ENCODE data around the gene SYNM. TPM values are rescaled to one million over a fixed set of nuclear protein-coding genes. Genes with fewer than 3 reads are reported as not detected.

Gene SYNM
- total RNA-seq, 1 experiment from 2014 or later = 3.3 TPM

DNA sequence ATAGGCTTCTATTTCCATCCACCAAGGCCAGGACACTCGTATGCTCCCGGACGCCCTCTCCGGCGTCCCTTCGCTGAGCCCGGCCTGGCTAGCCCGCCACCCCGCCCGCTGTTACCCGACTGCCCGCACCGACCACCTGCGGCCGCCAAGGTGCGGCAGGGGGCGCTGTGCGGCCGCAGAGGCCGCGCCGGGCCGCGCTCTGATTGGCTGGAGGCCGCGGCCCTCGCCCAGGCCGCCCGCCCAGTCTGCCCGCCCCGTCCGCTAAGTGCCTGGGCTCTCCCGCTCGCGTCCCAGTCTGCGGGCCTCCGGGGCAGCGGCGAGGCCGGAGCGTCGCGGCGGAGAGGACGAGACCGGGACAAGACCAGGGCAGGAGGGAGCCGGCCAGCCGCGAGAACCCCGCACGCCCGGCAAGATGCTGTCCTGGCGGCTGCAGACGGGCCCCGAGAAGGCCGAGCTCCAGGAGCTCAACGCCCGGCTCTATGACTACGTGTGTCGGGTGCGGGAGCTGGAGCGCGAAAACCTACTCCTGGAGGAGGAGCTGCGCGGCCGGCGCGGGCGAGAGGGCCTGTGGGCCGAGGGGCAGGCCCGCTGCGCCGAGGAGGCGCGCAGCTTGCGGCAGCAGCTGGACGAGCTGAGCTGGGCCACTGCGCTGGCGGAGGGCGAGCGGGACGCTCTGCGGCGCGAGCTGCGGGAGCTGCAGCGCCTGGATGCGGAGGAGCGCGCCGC is at the start of gene SYNM (continued):
- TF ChIP-seq ZBTB33 (IDR thresholded peaks at IDR 0.05; ENCODE audit: extremely low read depth, insufficient replicate concordance, low read length) (no peak), EGR1 (IDR thresholded peaks at IDR 0.05; ENCODE audit: low read depth) (no peak), SRF (IDR thresholded peaks at IDR 0.05; ENCODE audit: low read depth) (no peak), YY1 (IDR thresholded peaks at IDR 0.05; ENCODE audit: extremely low read depth, insufficient replicate concordance, low read depth, low read length) (peak; percentile 59)

DNA sequence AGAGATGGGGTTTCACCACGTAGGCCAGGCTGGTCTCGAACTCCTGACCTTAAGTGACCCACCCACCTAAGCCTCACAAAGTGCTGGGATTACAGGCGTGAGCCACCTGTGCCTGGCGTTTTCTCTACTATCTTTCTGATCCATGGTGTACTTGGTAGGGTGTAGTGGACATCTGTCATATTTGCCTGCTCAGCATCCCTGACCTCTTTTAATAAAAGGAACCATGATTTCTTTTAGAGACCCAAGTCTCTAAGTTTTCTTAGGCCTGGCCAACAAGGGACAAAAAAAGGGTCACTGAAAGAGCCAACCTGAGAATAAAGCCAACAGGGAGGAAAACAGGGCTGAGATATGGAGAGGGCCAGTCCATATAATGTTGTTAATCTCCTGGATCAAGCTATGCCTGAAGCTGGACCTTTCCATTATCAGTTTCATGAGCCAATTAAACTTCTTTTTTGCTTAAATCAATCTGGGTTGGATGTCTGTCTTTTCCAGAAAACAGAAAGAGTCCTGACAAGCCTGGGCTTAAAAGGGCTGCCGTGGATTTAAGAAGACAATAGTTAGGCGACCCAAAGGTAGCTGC is 49.2 kb upstream of the SYNM start:
- intact Hi-C loops (cut with micrococcal nuclease) = loop anchor here (5.0 to 10.0 kb wide), 2 partner anchors 151 to 538 kb away; no protein-coding TSS in a partner anchor
- ChIA-PET RAD21 (ENCODE audit: low non-redundant PET in 1 of 2, low total read pairs in 2 of 2, uncharacterized antibody in 2 of 2, unreplicated experiment in 2 of 2) (no interaction called here), POLR2A (no interaction called here), CTCF (no interaction called here)
- Histone ChIP-seq H3K4me3 (replicated peaks in 1 of 2; ENCODE audit: low read depth in 1 of 2, low read length in 2 of 2) (no peak overlapping the region), H3K4me2 (ENCODE audit: low read length) (no peak overlapping the region), H3K9ac (ENCODE audit: low read length) (no peak overlapping the region), H3K27ac (ENCODE audit: low read depth, low read length) (no peak overlapping the region), H3K79me2 (ENCODE audit: insufficient read depth, low read length) (no peaks in the 10 kb centered on the region), H2AFZ (ENCODE audit: low read depth, low read length, poor library complexity, severe bottlenecking) (no peak overlapping the region), H4K20me1 (ENCODE audit: insufficient read depth) (no peaks in the 10 kb centered on the region), H3K4me1 (ENCODE audit: control insufficient read depth in 1 of 2, insufficient read depth in 2 of 2, low read length in 2 of 2) (peaks cover 0 to 9% of the 10 kb centered on the region in 2 experiments; a peak in 1 of 4 replicates), H3K9me3 (ENCODE audit: control insufficient read depth in 1 of 2, insufficient read depth in 1 of 2, low read depth in 1 of 2, low read length in 2 of 2) (no peaks in the 10 kb centered on the region), H3K36me3 (ENCODE audit: control insufficient read depth in 1 of 2, insufficient read depth in 2 of 2, low read length in 2 of 2) (no peaks in the 10 kb centered on the region), H3K9me2 (ENCODE audit: insufficient read depth) (no peaks in the 10 kb centered on the region), H3K27me3 (ENCODE audit: insufficient read depth, low read length) (no peaks in the 10 kb centered on the region)
- no TSS peak for BruUV-seq (replicated peaks)
- ATAC-seq = no peak
- DNase-seq (ENCODE audit: low read depth, low spot score) = no peak
- TF ChIP-seq, protein P1, sequence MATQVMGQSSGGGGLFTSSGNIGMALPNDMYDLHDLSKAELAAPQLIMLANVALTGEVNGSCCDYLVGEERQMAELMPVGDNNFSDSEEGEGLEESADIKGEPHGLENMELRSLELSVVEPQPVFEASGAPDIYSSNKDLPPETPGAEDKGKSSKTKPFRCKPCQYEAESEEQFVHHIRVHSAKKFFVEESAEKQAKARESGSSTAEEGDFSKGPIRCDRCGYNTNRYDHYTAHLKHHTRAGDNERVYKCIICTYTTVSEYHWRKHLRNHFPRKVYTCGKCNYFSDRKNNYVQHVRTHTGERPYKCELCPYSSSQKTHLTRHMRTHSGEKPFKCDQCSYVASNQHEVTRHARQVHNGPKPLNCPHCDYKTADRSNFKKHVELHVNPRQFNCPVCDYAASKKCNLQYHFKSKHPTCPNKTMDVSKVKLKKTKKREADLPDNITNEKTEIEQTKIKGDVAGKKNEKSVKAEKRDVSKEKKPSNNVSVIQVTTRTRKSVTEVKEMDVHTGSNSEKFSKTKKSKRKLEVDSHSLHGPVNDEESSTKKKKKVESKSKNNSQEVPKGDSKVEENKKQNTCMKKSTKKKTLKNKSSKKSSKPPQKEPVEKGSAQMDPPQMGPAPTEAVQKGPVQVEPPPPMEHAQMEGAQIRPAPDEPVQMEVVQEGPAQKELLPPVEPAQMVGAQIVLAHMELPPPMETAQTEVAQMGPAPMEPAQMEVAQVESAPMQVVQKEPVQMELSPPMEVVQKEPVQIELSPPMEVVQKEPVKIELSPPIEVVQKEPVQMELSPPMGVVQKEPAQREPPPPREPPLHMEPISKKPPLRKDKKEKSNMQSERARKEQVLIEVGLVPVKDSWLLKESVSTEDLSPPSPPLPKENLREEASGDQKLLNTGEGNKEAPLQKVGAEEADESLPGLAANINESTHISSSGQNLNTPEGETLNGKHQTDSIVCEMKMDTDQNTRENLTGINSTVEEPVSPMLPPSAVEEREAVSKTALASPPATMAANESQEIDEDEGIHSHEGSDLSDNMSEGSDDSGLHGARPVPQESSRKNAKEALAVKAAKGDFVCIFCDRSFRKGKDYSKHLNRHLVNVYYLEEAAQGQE (IDR thresholded peaks at IDR 0.05; ENCODE audit: low read depth) = no peak

Measured in HCT116 (cell line).